HCT116 (cell line): ENCODE results near the gene PDZRN4. TPM values are rescaled to one million over a fixed set of nuclear protein-coding genes. Genes with fewer than 3 reads are reported as not detected.

Experiments
- ATAC-seq: fragments of 200-7000 bp; cut with Tn5 transposase; 2 replicates; pipeline ENCODE4 v1.9.1; 2020; ENCODE audit warnings: mild to moderate bottlenecking, moderate library complexity
- BruUV-seq: library from RNA; stranded (reverse); fragments of 400-500 nt; replicated peaks from 2 replicates; lab custom pipeline; 2021; lab: Mats Ljungman, UMichigan
- CTCF ChIA-PET: fragments of 300-600 bp; sonication (Branson Sonifier 250); formaldehyde crosslinking; loops from one replicate; lab custom pipeline; 2021; ENCODE audit warnings: antibody characterized with exemption; lab: Charles Lee
- POLR2A ChIA-PET: fragments of 300-600, 350-600 bp; sonication (Branson Sonifier 250); formaldehyde crosslinking; loops from one replicate; lab custom pipeline; 2021; ENCODE audit warnings: antibody characterized with exemption; lab: Charles Lee
- RAD21 ChIA-PET, 2 experiments: fragments of 300-600 bp; sonication (Branson Sonifier 250); formaldehyde crosslinking; loops; one replicate each; lab custom pipeline; 2023; ENCODE audit warnings: low total read pairs in 2 of 2; ENCODE audit not compliant: uncharacterized antibody in 2 of 2, unreplicated experiment in 2 of 2, low non-redundant PET in 1 of 2; lab: Charles Lee
- DNase-seq: peaks from one replicate; pipeline ENCODE4 v3.0.0-alpha.2; 2010; ENCODE audit warnings: low read depth, low spot score
- H2AFZ ChIP-seq: fragments of 200-600 bp; shearing (Covaris generic), sonication (generic); 2 replicates; pipeline ENCODE4 v1.6.1; 2017; ENCODE audit warnings: low read depth, mixed run types, mixed read lengths, antibody characterized with exemption, low read length; ENCODE audit not compliant: poor library complexity, severe bottlenecking
- H3K27ac ChIP-seq: 2 replicates; pipeline ENCODE4 v1.5.1; 2012; ENCODE audit warnings: low read depth, low read length
- H3K27me3 ChIP-seq: fragments of 200-600 bp; sonication (generic); 2 replicates; pipeline ENCODE4 v1.6.1; 2016; ENCODE audit warnings: mixed run types, low read length, mixed read lengths; ENCODE audit not compliant: insufficient read depth
- H3K36me3 ChIP-seq, 2 experiments: fragments of 200-500 bp in 1 of 2; fragments of 200-600 bp in 1 of 2; sonication (Bioruptor generic) in 1 of 2; sonication (generic) in 1 of 2; 2 replicates each; pipeline versions ENCODE4 v1.5.1 to v1.6.1; 2014 to 2016; ENCODE audit warnings: low read length in 2 of 2, inconsistent platforms in 1 of 2, mixed read lengths in 1 of 2, mixed run types in 1 of 2; ENCODE audit not compliant: insufficient read depth in 2 of 2, control insufficient read depth in 1 of 2
- H3K4me1 ChIP-seq, 2 experiments: fragments of 200-600 bp in 1 of 2; sonication (generic) in 1 of 2; 2 replicates each; pipeline versions ENCODE4 v1.5.1 to v1.6.1; 2012 to 2017; ENCODE audit warnings: low read length in 2 of 2, inconsistent platforms in 1 of 2, mild to moderate bottlenecking in 1 of 2, mixed read lengths in 1 of 2, mixed run types in 1 of 2, moderate library complexity in 1 of 2; ENCODE audit not compliant: insufficient read depth in 2 of 2, control insufficient read depth in 1 of 2
- H3K4me2 ChIP-seq: fragments of 200-600 bp; sonication (generic); 2 replicates; pipeline ENCODE4 v1.6.1; 2017; ENCODE audit warnings: mixed run types, low read length, mixed read lengths
- H3K4me3 ChIP-seq, 2 experiments: fragments of 200-600 bp in 1 of 2; sonication (generic) in 1 of 2; replicated peaks in 1 of 2; 2 replicates each; pipeline ENCODE4 v1.5.1; 2011 to 2016; ENCODE audit warnings: low read length in 2 of 2, control low read depth in 1 of 2, low read depth in 1 of 2, mild to moderate bottlenecking in 1 of 2, mixed read lengths in 1 of 2, mixed run types in 1 of 2
- H3K79me2 ChIP-seq: fragments of 200-600 bp; sonication (generic); 2 replicates; pipeline ENCODE4 v1.6.1; 2017; ENCODE audit warnings: mild to moderate bottlenecking, mixed run types, low read length, moderate library complexity, mixed read lengths; ENCODE audit not compliant: insufficient read depth
- H3K9ac ChIP-seq: fragments of 200-600 bp; sonication (generic); 2 replicates; pipeline ENCODE4 v1.6.1; 2016; ENCODE audit warnings: low read length, mixed read lengths
- H3K9me2 ChIP-seq: fragments of 200-600 bp; sonication (generic), shearing (Covaris generic); 2 replicates; pipeline ENCODE4 v1.6.1; 2017; ENCODE audit warnings: mixed run types, mild to moderate bottlenecking, moderate library complexity; ENCODE audit not compliant: insufficient read depth
- H3K9me3 ChIP-seq, 2 experiments: fragments of 200-500 bp in 1 of 2; fragments of 200-600 bp in 1 of 2; sonication (Bioruptor generic) in 1 of 2; sonication (generic) in 1 of 2; 2 replicates each; pipeline ENCODE4 v1.6.1; 2014 to 2017; ENCODE audit warnings: low read length in 2 of 2, mixed read lengths in 2 of 2, inconsistent platforms in 1 of 2, low read depth in 1 of 2, mild to moderate bottlenecking in 1 of 2, mixed run types in 1 of 2, moderate library complexity in 1 of 2; ENCODE audit not compliant: control insufficient read depth in 1 of 2, insufficient read depth in 1 of 2
- H4K20me1 ChIP-seq: fragments of 200-600 bp; sonication (generic), shearing (Covaris generic); 2 replicates; pipeline ENCODE4 v1.6.1; 2017; ENCODE audit warnings: mixed run types, mild to moderate bottlenecking, moderate library complexity; ENCODE audit not compliant: insufficient read depth
- CTCF ChIP-seq, 3 experiments: fragments of 200-600 bp in 1 of 3; sonication (generic) in 1 of 3; IDR thresholded peaks in 2 of 3; conservative IDR thresholded peaks in 1 of 3; 2 replicates each; pipeline ENCODE4 v1.5.1; 2012 to 2017; ENCODE audit warnings: low read depth in 2 of 3, low read length in 2 of 3, antibody characterized with exemption in 1 of 3, borderline replicate concordance in 1 of 3, control low read depth in 1 of 3, mild to moderate bottlenecking in 1 of 3, mixed read lengths in 1 of 3, mixed run types in 1 of 3, moderate library complexity in 1 of 3; ENCODE audit not compliant: insufficient read depth in 1 of 3
- ELF1 ChIP-seq: IDR thresholded peaks from 2 replicates; pipeline ENCODE4 v1.6.1; 2012; ENCODE audit warnings: low read depth, borderline replicate concordance
- EZH2 ChIP-seq: fragments of 200-600 bp; sonication (generic); IDR thresholded peaks from 2 replicates; pipeline ENCODE4 v1.6.1; 2017; ENCODE audit warnings: antibody characterized with exemption, mixed run types
- FOSL1 ChIP-seq: IDR thresholded peaks from 2 replicates; pipeline ENCODE4 v1.6.1; 2012; ENCODE audit warnings: low read depth
- POLR2A ChIP-seq: IDR thresholded peaks from 2 replicates; pipeline ENCODE4 v1.7.0; 2011; ENCODE audit warnings: borderline replicate concordance; ENCODE audit not compliant: insufficient read depth, insufficient read length; ENCODE audit errors: extremely low read depth
- POLR2AphosphoS5 ChIP-seq: IDR thresholded peaks from 2 replicates; pipeline ENCODE4 v1.6.1; 2011; ENCODE audit warnings: mild to moderate bottlenecking, low read depth, low read length, moderate library complexity
- RAD21 ChIP-seq: IDR thresholded peaks from 2 replicates; pipeline ENCODE4 v1.6.1; 2012; ENCODE audit warnings: low read depth, mild to moderate bottlenecking
- SIN3A ChIP-seq: IDR thresholded peaks from 2 replicates; pipeline ENCODE4 v1.6.1; 2012; ENCODE audit warnings: low read depth
- SP1 ChIP-seq: IDR thresholded peaks from 2 replicates; pipeline ENCODE4 v1.6.1; 2012; ENCODE audit warnings: low read depth
- SRF ChIP-seq: IDR thresholded peaks from 2 replicates; pipeline ENCODE4 v1.6.1; 2012; ENCODE audit warnings: low read depth
- TCF7L2 ChIP-seq: IDR thresholded peaks from 2 replicates; pipeline ENCODE4 v1.7.0; 2011; ENCODE audit warnings: borderline replicate concordance, inconsistent platforms; ENCODE audit not compliant: insufficient read depth, insufficient read length; ENCODE audit errors: extremely low read depth
- ZBTB33 ChIP-seq: IDR thresholded peaks from 2 replicates; pipeline ENCODE4 v1.6.1; 2011; ENCODE audit warnings: mild to moderate bottlenecking, low read length, moderate library complexity; ENCODE audit not compliant: insufficient replicate concordance; ENCODE audit errors: extremely low read depth
- ZNF274 ChIP-seq: fragments of 200-500 bp; sonication (Bioruptor generic); IDR thresholded peaks from 2 replicates; pipeline ENCODE4 v1.6.1; 2014; ENCODE audit warnings: mild to moderate bottlenecking, low read depth, low read length, inconsistent platforms
- intact Hi-C: fragments of 100-400 bp; cut with micrococcal nuclease; formaldehyde crosslinking; loops from 2 replicates; pipeline ENCODE4 v1.10.0; 2022
- total RNA-seq: library from RNA; stranded (reverse); gene quantifications from one replicate; pipeline ENCODE4 v1.2.1, GENCODE V29; 2021; ENCODE audit not compliant: unreplicated experiment

Gene PDZRN4
- total RNA-seq, 1 experiment from 2014 or later = not detected

DNA sequence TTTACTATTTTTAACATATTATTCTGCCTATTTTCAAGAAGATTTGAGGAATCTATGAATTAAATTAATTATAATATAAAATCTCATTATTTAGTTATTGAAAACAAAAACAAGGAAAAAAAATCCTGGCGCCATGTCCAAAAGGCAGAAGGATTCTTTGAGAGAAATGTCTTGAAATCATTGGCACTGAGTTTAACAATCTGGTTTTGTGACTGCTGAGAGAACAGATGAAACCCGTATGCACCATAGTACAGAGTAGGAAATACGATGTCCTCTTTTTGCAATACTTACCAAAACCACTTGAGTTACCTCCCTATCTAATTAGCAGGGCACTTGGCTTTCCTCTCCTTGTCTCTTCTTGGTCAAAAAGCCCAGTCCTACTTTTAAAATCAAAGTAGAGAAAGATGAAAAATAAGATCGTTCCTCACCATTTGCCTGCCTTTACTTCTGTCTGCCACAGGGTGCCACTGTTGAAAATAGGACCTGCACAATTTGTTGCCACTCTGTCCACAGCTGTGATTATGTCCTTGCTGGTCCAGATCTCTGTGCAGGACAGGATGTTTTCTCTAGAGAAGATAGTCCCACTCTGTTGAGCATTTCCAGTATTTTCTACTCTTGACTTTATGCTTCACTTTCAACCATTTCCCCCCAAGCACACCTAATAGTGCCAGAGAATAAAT, 179.7 kb downstream of the PDZRN4 start:
- H3K4me3 ChIP-seq = no peak overlapping the region
- no peaks in the 10 kb centered on the region for H3K36me3 ChIP-seq
- no peaks in the 10 kb centered on the region for H3K79me2 ChIP-seq
- no peak overlapping the region for H3K9ac ChIP-seq
- ChIA-PET CTCF (no interaction called here), RAD21 (no interaction called here), POLR2A (no interaction called here)
- H3K27ac ChIP-seq = no peak overlapping the region
- DNase-seq (peak; percentile 7), ATAC-seq (no peak)
- H3K27me3 ChIP-seq = no peaks in the 10 kb centered on the region
- BruUV-seq = no TSS peak
- no peak overlapping the region for H3K4me2 ChIP-seq
- no peaks in the 10 kb centered on the region for H3K9me3 ChIP-seq
- no peaks in the 10 kb centered on the region for H3K4me1 ChIP-seq
- H3K9me2 ChIP-seq = no peaks in the 10 kb centered on the region
- intact Hi-C loops = no loop called here
- H2AFZ ChIP-seq = no peak overlapping the region
- H4K20me1 ChIP-seq = no peaks in the 10 kb centered on the region
- TF ChIP-seq CTCF (IDR thresholded peaks at IDR 0.05 in 2 of 3, conservative IDR thresholded peaks at IDR 0.05 in 1 of 3; ENCODE audit: borderline replicate concordance in 1 of 3, insufficient read depth in 1 of 3, low read depth in 2 of 3, low read length in 2 of 3) (peak in 2 of 3 experiments; percentile 43 to 48; a peak in 4 of 6 replicates), RAD21 (peak; percentile 39), TCF7L2 (no peak)

- ATAC-seq = no peak
- Histone ChIP-seq H3K9me2 (no peaks in the 10 kb centered on the region), H3K36me3 (no peaks in the 10 kb centered on the region), H4K20me1 (no peaks in the 10 kb centered on the region), H3K79me2 (no peaks in the 10 kb centered on the region), H3K9me3 (no peaks in the 10 kb centered on the region), H3K27me3 (no peaks in the 10 kb centered on the region), H3K4me1 (no peaks in the 10 kb centered on the region), H3K9ac (no peak overlapping the region), H3K27ac (no peak overlapping the region), H3K4me2 (no peak overlapping the region), H2AFZ (no peak overlapping the region), H3K4me3 (no peak overlapping the region)
- CTCF ChIA-PET = no interaction called here
- RAD21 ChIA-PET = no interaction called here
- intact Hi-C loops = no loop called here
- no peak for DNase-seq
- POLR2A ChIA-PET = no interaction called here
- BruUV-seq = no TSS peak
- TF ChIP-seq POLR2AphosphoS5 = no peak
- no peak for TF ChIP-seq FOSL1
- TF ChIP-seq CTCF (IDR thresholded peaks at IDR 0.05 in 2 of 3, conservative IDR thresholded peaks at IDR 0.05 in 1 of 3; ENCODE audit: borderline replicate concordance in 1 of 3, insufficient read depth in 1 of 3, low read depth in 2 of 3, low read length in 2 of 3) = no peak
- TF ChIP-seq ZBTB33 = no peak
- no peak for TF ChIP-seq SIN3A
- TF ChIP-seq POLR2A = no peak
- no peak for TF ChIP-seq SRF
- no peak for TF ChIP-seq EZH2
- TF ChIP-seq ELF1 = no peak
- TF ChIP-seq RAD21 = no peak
- TF ChIP-seq ZNF274 = no peak
- TF ChIP-seq SP1 = no peak
Measured at GRCh38 chr12:41380878-41381277, 192.8 kb downstream of the PDZRN4 start.
